BLaER1 (cell line): ENCODE data around the gene AP3B1.
"Not testable (repeated sequence)": the region's sequence is repeated elsewhere in the genome, so short reads cannot be mapped to it uniquely, and the experiment has no call there.

Source experiments
- H3K27ac ChIP-seq: shearing (Covaris generic); formaldehyde crosslinking; 2 replicates; pipeline ENCODE4 v1.8.1; 2022
- H3K27me3 ChIP-seq: shearing (Covaris generic); formaldehyde crosslinking; 2 replicates; pipeline ENCODE4 v1.8.1; 2022
- H3K36me3 ChIP-seq: shearing (Covaris generic); formaldehyde crosslinking; 2 replicates; pipeline ENCODE4 v1.8.1; 2022
- H3K4me1 ChIP-seq: shearing (Covaris generic); formaldehyde crosslinking; 2 replicates; pipeline ENCODE4 v1.8.1; 2022
- H3K4me2 ChIP-seq: shearing (Covaris generic); formaldehyde crosslinking; 2 replicates; pipeline ENCODE4 v1.8.1; 2022
- H3K4me3 ChIP-seq: shearing (Covaris generic); formaldehyde crosslinking; 2 replicates; pipeline ENCODE4 v1.8.1; 2022
- H3K9ac ChIP-seq: shearing (Covaris generic); formaldehyde crosslinking; 2 replicates; pipeline ENCODE4 v1.8.1; 2022
- H3K9me3 ChIP-seq: shearing (Covaris generic); formaldehyde crosslinking; 2 replicates; pipeline ENCODE4 v1.8.1; 2022
- H4K20me1 ChIP-seq: shearing (Covaris generic); formaldehyde crosslinking; 2 replicates; pipeline ENCODE4 v1.8.1; 2022
- Cebpa-rat ChIP-seq: shearing (Covaris generic); IDR thresholded peaks from 2 replicates; pipeline ENCODE4 v1.8.1; 2022

Gene AP3B1

DNA sequence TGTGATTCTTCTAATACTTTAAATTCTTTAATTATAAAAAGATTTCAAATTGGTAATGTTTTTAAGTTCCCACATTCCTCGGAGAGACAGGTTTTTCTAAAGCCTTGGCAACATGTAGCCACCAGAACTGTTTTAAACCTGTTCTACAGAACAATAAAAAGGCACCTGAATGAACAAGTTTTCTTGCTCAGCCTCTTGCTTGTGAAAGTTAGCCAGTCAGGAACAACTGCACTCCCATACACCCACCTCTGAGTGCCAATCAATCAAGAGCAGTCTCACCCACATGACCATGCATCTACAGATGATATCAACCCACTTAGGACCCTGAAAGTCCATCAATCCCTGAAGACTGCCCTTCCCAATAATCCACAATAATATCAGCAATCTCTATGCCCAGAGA, 62.3 kb downstream of the AP3B1 start:
- Histone ChIP-seq H3K36me3 (peaks cover 11% of the 10 kb centered on the region), H3K27me3 (no peaks in the 10 kb centered on the region), H3K9ac (no peak overlapping the region), H3K9me3 (no peaks in the 10 kb centered on the region), H3K4me3 (no peak overlapping the region), H3K4me2 (no peak overlapping the region), H3K4me1 (no peaks in the 10 kb centered on the region), H3K27ac (no peak overlapping the region), H4K20me1 (peaks cover 13% of the 10 kb centered on the region; the same call in 1 of the 2 replicates)
- no peak for TF ChIP-seq Cebpa-rat

DNA sequence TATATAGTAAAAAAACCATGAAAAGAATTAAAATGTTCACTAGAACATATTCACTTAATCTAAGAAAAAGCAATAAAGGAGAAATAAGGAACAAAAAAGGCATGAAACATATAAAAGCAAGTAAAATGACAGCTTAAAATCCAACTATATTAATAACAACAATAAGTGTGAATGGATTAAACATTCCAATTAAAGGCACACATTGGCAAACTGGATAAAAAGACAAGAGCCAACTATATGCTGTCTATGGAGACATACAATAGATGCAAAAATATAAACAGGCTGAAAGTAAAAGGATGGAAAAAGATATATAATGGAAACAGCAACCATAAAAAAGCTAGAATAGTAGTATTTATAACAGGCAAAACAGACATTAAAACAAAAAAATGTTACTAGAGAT, 70.1 kb downstream of the AP3B1 start:
- Histone ChIP-seq H3K4me3 (no peak overlapping the region), H3K9me3 (peaks cover 9% of the 10 kb centered on the region; the same call in 1 of the 2 replicates), H3K27me3 (no peaks in the 10 kb centered on the region), H3K4me2 (no peak overlapping the region), H3K27ac (no peak overlapping the region), H3K36me3 (peaks cover 18% of the 10 kb centered on the region), H3K9ac (no peak overlapping the region), H4K20me1 (peaks cover 10% of the 10 kb centered on the region; the same call in 1 of the 2 replicates), H3K4me1 (peaks cover 15% of the 10 kb centered on the region)
- no peak for TF ChIP-seq Cebpa-rat

DNA sequence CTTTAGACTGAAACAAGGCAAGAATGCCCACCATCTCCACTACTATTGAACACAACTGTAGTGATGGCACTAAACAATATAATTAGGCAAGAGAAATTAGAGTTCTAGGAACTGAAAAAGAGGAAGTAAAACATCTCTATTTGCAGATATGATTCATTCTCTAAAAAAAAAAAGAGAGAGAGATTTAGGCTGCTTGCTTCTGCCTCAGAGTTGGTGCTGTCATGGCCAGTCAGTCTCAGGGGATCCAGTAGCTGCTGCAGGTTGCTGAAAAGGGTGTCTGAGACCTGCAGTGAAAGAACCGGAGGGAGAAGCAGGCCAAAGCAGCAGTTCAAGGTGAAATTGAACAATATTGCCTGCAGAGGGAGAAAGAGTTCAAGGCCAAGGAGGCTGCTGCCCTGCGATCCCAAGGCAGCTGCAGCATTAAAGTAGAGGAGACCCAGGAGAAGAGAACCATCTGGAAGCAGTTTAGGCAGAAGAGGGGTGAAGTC, 72.5 kb downstream of the AP3B1 start:
- TF ChIP-seq Cebpa-rat, result no peak
- no peaks in the 10 kb centered on the region for H3K27me3 ChIP-seq
- no peaks in the 10 kb centered on the region for H4K20me1 ChIP-seq
- peaks cover 9% of the 10 kb centered on the region; the same call in 1 of the 2 replicates for H3K9me3 ChIP-seq
- H3K4me1 ChIP-seq, result peaks cover 15% of the 10 kb centered on the region
- no peak overlapping the region for H3K9ac ChIP-seq
- H3K36me3 ChIP-seq, result peaks cover 18% of the 10 kb centered on the region
- no peak overlapping the region for H3K27ac ChIP-seq
- H3K4me2 ChIP-seq, result peak overlapping the region; percentile 25; the same call in 1 of the 2 replicates
- H3K4me3 ChIP-seq, result no peak overlapping the region

DNA sequence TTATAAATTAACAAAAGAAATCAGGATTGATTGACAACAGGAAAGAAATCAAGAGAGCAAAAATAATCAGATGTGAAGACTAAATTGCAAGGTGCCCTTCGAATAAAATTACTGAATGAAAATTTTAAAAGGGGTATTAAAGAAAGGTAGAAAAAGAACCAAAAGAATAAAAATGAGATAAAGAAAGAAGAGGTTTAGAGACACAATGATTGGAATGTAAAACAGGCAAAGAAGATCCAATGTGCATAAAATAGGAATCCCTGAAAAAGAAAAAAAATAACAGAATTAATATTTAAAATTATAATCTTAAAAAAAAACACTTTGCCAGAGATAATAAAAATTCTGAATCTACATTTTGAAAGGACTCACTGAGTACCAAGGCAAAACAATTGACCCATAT, 73.0 kb downstream of the AP3B1 start:
- H3K27me3 ChIP-seq, result no peaks in the 10 kb centered on the region
- no peaks in the 10 kb centered on the region for H4K20me1 ChIP-seq
- no peak overlapping the region for H3K4me2 ChIP-seq
- H3K27ac ChIP-seq, result no peak overlapping the region
- H3K9ac ChIP-seq, result no peak overlapping the region
- no peak overlapping the region for H3K4me3 ChIP-seq
- peaks cover 15% of the 10 kb centered on the region for H3K4me1 ChIP-seq
- peaks cover 9% of the 10 kb centered on the region; the same call in 1 of the 2 replicates for H3K9me3 ChIP-seq
- TF ChIP-seq Cebpa-rat, result no peak
- peaks cover 17% of the 10 kb centered on the region for H3K36me3 ChIP-seq

DNA sequence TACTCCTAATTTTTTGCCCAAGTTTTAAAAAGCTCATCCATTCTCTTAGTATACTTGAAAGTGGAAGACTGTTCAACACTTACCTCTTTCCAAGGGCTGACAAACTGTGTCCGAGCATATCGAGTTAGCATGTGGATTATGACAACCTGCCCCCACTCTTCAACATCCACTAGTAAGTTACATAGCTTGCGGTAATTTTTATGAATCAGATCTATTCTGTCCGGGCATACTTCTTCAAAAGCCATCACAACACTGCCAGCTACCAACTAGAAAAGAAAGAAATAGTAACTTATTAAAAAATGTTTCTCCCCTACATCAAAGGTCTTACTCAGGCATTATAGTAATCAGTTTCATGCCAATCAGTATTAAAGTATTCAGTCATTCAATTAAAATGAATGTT, 78.5 kb downstream of the AP3B1 start:
- Histone ChIP-seq H3K9ac (no peak overlapping the region), H3K4me1 (no peaks in the 10 kb centered on the region), H4K20me1 (no peaks in the 10 kb centered on the region), H3K27ac (no peak overlapping the region), H3K27me3 (no peaks in the 10 kb centered on the region), H3K4me3 (no peak overlapping the region), H3K4me2 (no peak overlapping the region), H3K36me3 (peaks cover 35% of the 10 kb centered on the region), H3K9me3 (peaks cover 3% of the 10 kb centered on the region; the same call in 1 of the 2 replicates)
- no peak for TF ChIP-seq Cebpa-rat

DNA sequence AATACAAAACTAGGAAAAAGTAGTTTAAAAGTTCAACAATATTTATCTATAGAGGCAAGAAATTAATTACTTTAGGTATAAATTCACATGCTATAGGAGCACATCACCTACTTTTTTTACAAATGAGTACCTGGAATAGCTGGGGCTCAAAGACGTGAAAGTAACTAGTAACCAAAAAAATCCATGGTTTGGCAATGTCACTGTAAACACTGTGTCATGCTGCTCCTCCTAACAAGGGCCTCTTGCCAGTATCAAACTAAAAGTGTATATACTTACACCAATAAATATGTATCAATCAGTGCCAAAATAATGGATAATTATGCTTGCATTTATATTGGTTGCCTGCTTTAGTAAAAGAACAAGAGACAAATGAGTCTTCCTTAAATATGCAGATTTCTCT, 78.9 kb downstream of the AP3B1 start:
- H3K9me3 ChIP-seq, result no peaks in the 10 kb centered on the region
- H4K20me1 ChIP-seq, result no peaks in the 10 kb centered on the region
- peaks cover 31% of the 10 kb centered on the region for H3K36me3 ChIP-seq
- H3K27me3 ChIP-seq, result no peaks in the 10 kb centered on the region
- H3K4me2 ChIP-seq, result no peak overlapping the region
- no peak overlapping the region for H3K27ac ChIP-seq
- no peaks in the 10 kb centered on the region for H3K4me1 ChIP-seq
- H3K9ac ChIP-seq, result no peak overlapping the region
- TF ChIP-seq Cebpa-rat, result no peak
- no peak overlapping the region for H3K4me3 ChIP-seq

DNA sequence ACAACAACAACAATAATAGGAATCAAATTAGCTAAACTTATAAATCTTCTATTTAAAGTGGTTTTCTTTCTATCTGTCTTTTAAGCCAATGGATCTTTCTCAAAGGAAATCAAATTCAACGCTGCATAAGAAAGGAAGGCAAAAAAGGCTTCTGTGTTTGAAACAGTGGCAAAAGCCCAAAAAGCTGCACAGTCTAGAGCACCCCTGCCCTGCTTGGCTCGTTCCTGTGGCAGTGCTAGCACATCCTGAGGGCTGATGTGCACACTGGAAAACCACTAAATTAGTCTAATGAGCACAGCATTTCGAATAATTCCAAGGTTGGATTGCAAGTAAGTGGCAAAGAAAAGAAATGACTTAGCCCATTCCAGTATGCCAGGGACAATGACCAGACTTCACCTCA, 80.7 kb downstream of the AP3B1 start:
- H4K20me1 ChIP-seq, result no peaks in the 10 kb centered on the region
- H3K27ac ChIP-seq, result no peak overlapping the region
- H3K4me1 ChIP-seq, result no peaks in the 10 kb centered on the region
- no peak overlapping the region for H3K4me3 ChIP-seq
- H3K27me3 ChIP-seq, result no peaks in the 10 kb centered on the region
- TF ChIP-seq Cebpa-rat, result no peak
- no peaks in the 10 kb centered on the region for H3K9me3 ChIP-seq
- peaks cover 30% of the 10 kb centered on the region for H3K36me3 ChIP-seq
- H3K4me2 ChIP-seq, result no peak overlapping the region
- no peak overlapping the region for H3K9ac ChIP-seq

DNA sequence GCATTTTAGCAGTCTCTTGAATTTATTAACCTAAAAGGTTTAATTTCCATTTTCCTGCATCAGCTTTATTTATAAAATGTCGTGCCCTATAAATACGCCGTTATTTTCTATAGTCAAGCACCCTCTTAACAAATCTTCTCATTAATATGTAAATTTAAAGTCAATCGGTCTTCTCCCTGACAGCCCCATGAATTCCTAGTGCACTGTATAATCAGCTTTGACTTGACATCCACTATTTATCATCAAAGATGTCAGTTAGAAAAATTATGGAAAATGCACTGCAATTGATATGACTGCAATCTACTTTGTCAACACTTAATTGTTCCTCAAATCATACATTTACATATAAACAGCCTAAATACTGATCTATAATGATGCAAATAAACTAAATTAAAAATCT, 83.4 kb downstream of the AP3B1 start:
- Histone ChIP-seq H3K9ac (no peak overlapping the region), H3K27ac (no peak overlapping the region), H4K20me1 (no peaks in the 10 kb centered on the region), H3K9me3 (no peaks in the 10 kb centered on the region), H3K4me2 (no peak overlapping the region), H3K4me1 (no peaks in the 10 kb centered on the region), H3K36me3 (peaks cover 34% of the 10 kb centered on the region), H3K4me3 (no peak overlapping the region), H3K27me3 (no peaks in the 10 kb centered on the region)
- TF ChIP-seq Cebpa-rat, result no peak

DNA sequence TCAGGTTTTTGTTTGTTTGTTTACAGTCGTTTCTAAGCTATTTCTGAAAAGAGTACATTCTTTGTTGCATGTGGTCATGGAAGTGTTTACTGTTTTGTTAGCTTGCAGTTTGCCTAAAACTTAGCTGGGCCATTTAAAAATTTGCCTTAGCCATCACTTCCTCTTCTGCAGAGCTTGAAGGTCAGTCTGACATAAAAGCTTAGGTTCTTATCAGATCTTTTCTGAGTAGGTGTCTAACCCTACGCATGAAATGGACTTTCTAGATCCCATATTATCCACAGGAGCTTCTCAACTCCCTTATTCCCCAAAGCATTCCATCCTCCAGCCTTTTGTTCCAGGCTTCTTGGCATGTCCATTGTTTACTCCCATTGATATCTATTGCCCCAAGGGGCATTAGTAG, 90.3 kb downstream of the AP3B1 start:
- no peak overlapping the region for H3K4me2 ChIP-seq
- H3K27me3 ChIP-seq, result no peaks in the 10 kb centered on the region
- no peaks in the 10 kb centered on the region for H4K20me1 ChIP-seq
- peaks cover 45% of the 10 kb centered on the region for H3K36me3 ChIP-seq
- no peaks in the 10 kb centered on the region for H3K4me1 ChIP-seq
- no peak overlapping the region for H3K27ac ChIP-seq
- TF ChIP-seq Cebpa-rat, result no peak
- no peak overlapping the region for H3K4me3 ChIP-seq
- no peak overlapping the region for H3K9ac ChIP-seq
- H3K9me3 ChIP-seq, result peaks cover 20% of the 10 kb centered on the region

DNA sequence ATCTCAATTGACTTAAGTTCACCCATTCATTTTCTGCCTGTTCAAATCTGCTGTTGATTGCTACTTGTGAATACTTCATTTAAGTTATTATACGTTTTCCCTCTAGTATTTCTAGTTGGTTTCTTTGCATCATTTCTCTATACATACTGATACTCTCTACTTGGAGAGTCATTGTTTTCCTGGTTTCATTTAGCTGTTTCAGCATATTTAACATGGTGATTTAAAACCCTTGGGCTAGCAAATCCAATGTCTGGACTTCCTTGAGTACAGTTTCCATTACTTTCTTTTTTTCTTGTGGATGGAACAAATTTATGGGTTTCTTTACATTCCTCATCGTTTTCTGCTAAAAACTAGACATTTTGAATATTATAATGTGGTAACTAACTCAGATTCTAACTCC, 90.7 kb downstream of the AP3B1 start:
- H3K4me1 ChIP-seq, result no peaks in the 10 kb centered on the region
- H3K27ac ChIP-seq, result no peak overlapping the region
- peaks cover 20% of the 10 kb centered on the region for H3K9me3 ChIP-seq
- H3K9ac ChIP-seq, result no peak overlapping the region
- TF ChIP-seq Cebpa-rat, result no peak
- no peak overlapping the region for H3K4me3 ChIP-seq
- H3K36me3 ChIP-seq, result peaks cover 44% of the 10 kb centered on the region
- no peak overlapping the region for H3K4me2 ChIP-seq
- H3K27me3 ChIP-seq, result no peaks in the 10 kb centered on the region
- H4K20me1 ChIP-seq, result no peaks in the 10 kb centered on the region

DNA sequence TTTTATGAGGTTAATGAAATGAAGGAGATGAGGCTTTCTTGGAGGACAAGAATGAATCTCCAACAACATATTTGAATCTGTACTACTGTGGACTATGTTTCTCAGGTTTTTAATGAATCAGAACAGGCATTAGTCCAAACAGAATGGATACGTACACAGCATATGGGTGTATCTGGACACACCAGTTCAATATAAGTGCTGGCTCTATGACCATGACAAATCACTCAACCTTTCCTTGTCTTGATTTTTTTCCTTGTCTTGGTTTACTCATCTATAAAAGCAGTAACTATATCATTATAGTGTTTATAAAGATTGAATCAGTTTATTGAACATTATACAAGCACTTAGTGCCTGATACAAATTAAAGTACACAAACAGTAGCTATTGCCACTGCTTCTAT, 104.1 kb downstream of the AP3B1 start:
- peaks cover 16% of the 10 kb centered on the region for H3K9me3 ChIP-seq
- no peak for TF ChIP-seq Cebpa-rat
- H3K9ac ChIP-seq, result no peak overlapping the region
- H4K20me1 ChIP-seq, result no peaks in the 10 kb centered on the region
- no peak overlapping the region for H3K27ac ChIP-seq
- H3K4me2 ChIP-seq, result no peak overlapping the region
- H3K4me1 ChIP-seq, result no peaks in the 10 kb centered on the region
- H3K36me3 ChIP-seq, result peaks cover 21% of the 10 kb centered on the region
- no peak overlapping the region for H3K4me3 ChIP-seq
- H3K27me3 ChIP-seq, result no peaks in the 10 kb centered on the region

DNA sequence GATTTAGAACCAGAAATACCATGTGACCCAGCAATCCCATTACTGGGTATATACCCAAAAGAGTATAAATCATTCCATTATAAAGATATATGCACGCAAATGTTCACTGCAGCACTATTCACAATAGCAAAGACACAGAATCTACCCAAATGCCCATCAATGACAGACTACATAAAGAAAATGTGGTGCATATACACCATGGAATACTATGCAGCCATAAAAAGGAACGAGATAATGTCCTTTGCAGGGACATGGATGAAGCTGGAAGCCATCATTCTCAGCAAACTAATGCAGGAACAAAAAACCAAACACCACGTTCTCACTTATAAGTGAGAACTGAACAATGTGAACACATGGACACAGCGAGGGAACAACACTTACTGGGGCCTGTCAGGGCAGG, 105.8 kb downstream of the AP3B1 start:
- not testable (repeated sequence) for H3K4me3 ChIP-seq, H3K9ac ChIP-seq, H3K27ac ChIP-seq, H4K20me1 ChIP-seq, H3K4me2 ChIP-seq, H3K27me3 ChIP-seq, H3K4me1 ChIP-seq
- peaks cover 16% of the 10 kb centered on the region for H3K9me3 ChIP-seq
- peaks cover 17% of the 10 kb centered on the region for H3K36me3 ChIP-seq
